H9 (cell line): ENCODE data around the gene USP20. TPM values are rescaled to one million over a fixed set of nuclear protein-coding genes. Genes with fewer than 3 reads are reported as not detected.

Experiments used
- DNase-seq: peaks from one replicate; pipeline ENCODE4 v3.0.0-alpha.2; 2017
- H2AFZ ChIP-seq: one replicate; pipeline ENCODE4 v1.6.1; 2013; ENCODE audit warnings: mild to moderate bottlenecking, low read length, control low read depth, moderate library complexity
- H2AK5ac ChIP-seq: 2 replicates; pipeline ENCODE4 v1.6.1; 2013; ENCODE audit warnings: low read length, control low read depth, mixed read lengths; ENCODE audit not compliant: insufficient read length
- H2BK120ac ChIP-seq: one replicate; pipeline ENCODE4 v1.6.1; 2013; ENCODE audit warnings: low read depth, mild to moderate bottlenecking, low read length, control low read depth, inconsistent platforms; ENCODE audit not compliant: poor library complexity, severe bottlenecking
- H2BK12ac ChIP-seq: 2 replicates; pipeline ENCODE4 v1.6.1; 2013; ENCODE audit warnings: low read length, control low read depth, mixed read lengths, low read depth; ENCODE audit not compliant: insufficient read length
- H2BK15ac ChIP-seq: 2 replicates; pipeline ENCODE4 v1.6.1; 2013; ENCODE audit warnings: low read depth, low read length, control low read depth
- H2BK20ac ChIP-seq: one replicate; pipeline ENCODE4 v1.6.1; 2013; ENCODE audit warnings: low read depth, mild to moderate bottlenecking, low read length, control low read depth, inconsistent platforms; ENCODE audit not compliant: poor library complexity, severe bottlenecking
- H2BK5ac ChIP-seq: 2 replicates; pipeline ENCODE4 v1.6.1; 2013; ENCODE audit warnings: low read length, control low read depth, mixed read lengths; ENCODE audit not compliant: insufficient read length
- H3K14ac ChIP-seq: 2 replicates; pipeline ENCODE4 v1.6.1; 2013; ENCODE audit warnings: low read length, control low read depth; ENCODE audit not compliant: insufficient read depth
- H3K18ac ChIP-seq: 2 replicates; pipeline ENCODE4 v1.6.1; 2013; ENCODE audit warnings: low read depth, mild to moderate bottlenecking, mixed read lengths, low read length, control low read depth; ENCODE audit not compliant: insufficient read length
- H3K23ac ChIP-seq: 2 replicates; pipeline ENCODE4 v1.6.1; 2013; ENCODE audit warnings: low read length, control low read depth, mixed read lengths, low read depth; ENCODE audit not compliant: insufficient read length
- H3K23me2 ChIP-seq: 2 replicates; pipeline ENCODE4 v1.6.1; 2013; ENCODE audit warnings: low read depth, mild to moderate bottlenecking, mixed read lengths, low read length, control low read depth; ENCODE audit not compliant: insufficient read length, poor library complexity, severe bottlenecking
- H3K27ac ChIP-seq: 2 replicates; pipeline ENCODE4 v1.5.1; 2013; ENCODE audit warnings: low read length, control low read depth, mixed read lengths, low read depth; ENCODE audit not compliant: insufficient read length
- H3K27me3 ChIP-seq: 2 replicates; pipeline ENCODE4 v1.6.1; 2013; ENCODE audit warnings: low read length, control low read depth, inconsistent platforms; ENCODE audit not compliant: insufficient read depth
- H3K4ac ChIP-seq: 2 replicates; pipeline ENCODE4 v1.6.1; 2013; ENCODE audit warnings: low read depth, mild to moderate bottlenecking, control low read depth, inconsistent platforms, low read length, moderate library complexity
- H3K4me1 ChIP-seq: 2 replicates; pipeline ENCODE4 v1.6.1; 2013; ENCODE audit warnings: low read length, control low read depth, inconsistent platforms; ENCODE audit not compliant: insufficient read depth
- H3K4me2 ChIP-seq: 2 replicates; pipeline ENCODE4 v1.6.1; 2013; ENCODE audit warnings: low read length, control low read depth, mixed read lengths; ENCODE audit not compliant: insufficient read length, insufficient read depth
- H3K56ac ChIP-seq: 2 replicates; pipeline ENCODE4 v1.6.1; 2013; ENCODE audit warnings: low read depth, mild to moderate bottlenecking, mixed read lengths, low read length, control low read depth; ENCODE audit not compliant: insufficient read length
- H3K79me1 ChIP-seq: 2 replicates; pipeline ENCODE4 v1.6.1; 2013; ENCODE audit warnings: low read depth, mild to moderate bottlenecking, moderate library complexity, low read length, control low read depth, inconsistent platforms; ENCODE audit not compliant: insufficient read depth, poor library complexity, severe bottlenecking
- H3K79me2 ChIP-seq: 2 replicates; pipeline ENCODE4 v1.6.1; 2013; ENCODE audit warnings: low read length, control low read depth, inconsistent platforms; ENCODE audit not compliant: insufficient read depth
- H3K9ac ChIP-seq: 2 replicates; pipeline ENCODE4 v1.6.1; 2013; ENCODE audit warnings: low read length, control low read depth, mixed read lengths; ENCODE audit not compliant: insufficient read length; ENCODE audit errors: extremely low read depth
- H3K9me3 ChIP-seq: one replicate; pipeline ENCODE4 v1.6.1; 2013; ENCODE audit warnings: low read depth, low read length, inconsistent platforms; ENCODE audit not compliant: control insufficient read depth
- H3T11ph ChIP-seq: one replicate; pipeline ENCODE4 v1.6.1; 2013; ENCODE audit warnings: mild to moderate bottlenecking, low read length, control low read depth, inconsistent platforms
- H4K20me1 ChIP-seq: one replicate; pipeline ENCODE4 v1.6.1; 2013; ENCODE audit not compliant: control insufficient read depth, insufficient read length, insufficient read depth
- H4K5ac ChIP-seq: 2 replicates; pipeline ENCODE4 v1.6.1; 2013; ENCODE audit warnings: low read depth, mild to moderate bottlenecking, mixed read lengths, low read length, control low read depth; ENCODE audit not compliant: insufficient read length
- H4K8ac ChIP-seq: replicated peaks from 2 replicates; pipeline ENCODE4 v1.6.1; 2013; ENCODE audit warnings: low read length, control low read depth, mixed read lengths, low read depth; ENCODE audit not compliant: insufficient read length
- H4K91ac ChIP-seq: 2 replicates; pipeline ENCODE4 v1.6.1; 2013; ENCODE audit warnings: low read depth, mild to moderate bottlenecking, moderate library complexity, mixed read lengths, low read length, control low read depth; ENCODE audit not compliant: insufficient read length
- H3K27ac Mint-ChIP-seq, 3 experiments: 2 replicates in 2 of 3; 3 replicates in 1 of 3; pipeline ENCODE4 v1.8.0; 2020 to 2021; ENCODE audit warnings: mixed read lengths in 3 of 3, mild to moderate bottlenecking in 1 of 3, moderate library complexity in 1 of 3
- H3K27me3 Mint-ChIP-seq: 2 replicates; pipeline ENCODE4 v1.8.0; 2021; ENCODE audit warnings: low read depth, mild to moderate bottlenecking, moderate library complexity, mixed read lengths
- H3K36me3 Mint-ChIP-seq, 3 experiments: 2 replicates in 2 of 3; 3 replicates in 1 of 3; pipeline ENCODE4 v1.8.0; 2020 to 2021; ENCODE audit warnings: low read depth in 3 of 3, mixed read lengths in 3 of 3; ENCODE audit not compliant: insufficient read depth in 1 of 3
- H3K4me1 Mint-ChIP-seq, 2 experiments: 2 replicates each; pipeline ENCODE4 v1.8.0; 2020; ENCODE audit warnings: mixed read lengths in 2 of 2
- H3K4me3 Mint-ChIP-seq, 2 experiments: 2 replicates in 1 of 2; 3 replicates in 1 of 2; pipeline ENCODE4 v1.8.0; 2020 to 2021; ENCODE audit warnings: mild to moderate bottlenecking in 2 of 2, mixed read lengths in 2 of 2, moderate library complexity in 1 of 2
- H3K9me3 Mint-ChIP-seq, 2 experiments: 2 replicates in 1 of 2; 3 replicates in 1 of 2; pipeline ENCODE4 v1.8.0; 2020; ENCODE audit warnings: mild to moderate bottlenecking in 2 of 2, mixed read lengths in 2 of 2, moderate library complexity in 1 of 2
- CTCF ChIP-seq: fragments of 200-600 bp; sonication (generic); conservative IDR thresholded peaks from 3 replicates; pipeline ENCODE4 v1.8.0; 2021; ENCODE audit warnings: antibody characterized with exemption, mild to moderate bottlenecking
- whole genome bisulfite sequencing: extraction: QIAGEN DNeasy Blood & Tissue Kit; methylation state at CpG from one replicate; pipeline ENCODE4 v1.1.7; 2013; ENCODE audit warnings: missing lambda C conversion rate, low lambda C conversion rate, mixed read lengths; ENCODE audit not compliant: insufficient read length; ENCODE audit errors: extremely low coverage; 5-methylcytosine and 5-hydroxymethylcytosine counted together
- total RNA-seq: library from RNA; stranded (reverse); gene quantifications from 2 replicates; pipeline ENCODE4 v1.2.1, GENCODE V29; 2021

Gene USP20
- total RNA-seq, 1 experiment from 2014 or later, result 20.9 TPM

GRCh38 chr9:129845373-129845772 is 10.1 kb downstream of the USP20 start:
- no peaks in the 10 kb centered on the region for H3K27me3 Mint-ChIP-seq
- no peaks in the 10 kb centered on the region for H3K9me3 ChIP-seq
- no peak overlapping the region for H3K56ac ChIP-seq
- H4K91ac ChIP-seq, result no peak overlapping the region
- no peak overlapping the region for H3K9ac ChIP-seq
- H4K20me1 ChIP-seq, result no peaks in the 10 kb centered on the region
- peaks cover 9 to 11% of the 10 kb centered on the region in 2 experiments for H3K4me1 Mint-ChIP-seq
- H3K23me2 ChIP-seq, result no peaks in the 10 kb centered on the region
- no peak overlapping the region for H3K18ac ChIP-seq
- H3K27ac ChIP-seq, result no peak overlapping the region
- no peak overlapping the region for H3K14ac ChIP-seq
- H3K4me1 ChIP-seq, result no peaks in the 10 kb centered on the region; the same call in 1 of the 2 replicates
- H2BK12ac ChIP-seq, result no peak overlapping the region
- no peak overlapping the region for H2AK5ac ChIP-seq
- no peak for DNase-seq
- H3K36me3 Mint-ChIP-seq, result peaks cover 0 to 4% (median 3%) of the 10 kb centered on the region in 3 experiments; a peak in 2 of 7 replicates
- no peaks in the 10 kb centered on the region for H3K79me1 ChIP-seq
- H3K27me3 ChIP-seq, result no peaks in the 10 kb centered on the region
- H3K4me3 Mint-ChIP-seq, result no peak overlapping the region
- H4K5ac ChIP-seq, result no peak overlapping the region
- no peak overlapping the region for H2BK15ac ChIP-seq
- no peak overlapping the region; a peak in 1 of 7 replicates for H3K27ac Mint-ChIP-seq
- TF ChIP-seq CTCF, result no peak
- H2BK5ac ChIP-seq, result no peak overlapping the region
- no peaks in the 10 kb centered on the region for H3K79me2 ChIP-seq
- H3K23ac ChIP-seq, result no peak overlapping the region
- no peak overlapping the region for H3K4me2 ChIP-seq
- H2BK120ac ChIP-seq, result no peak overlapping the region
- no CpG with 5 or more reads among the region's 2 CpGs for WGBS
- H2AFZ ChIP-seq, result no peak overlapping the region
- no peak overlapping the region for H3T11ph ChIP-seq
- H4K8ac ChIP-seq, result no peak overlapping the region
- no peak overlapping the region for H2BK20ac ChIP-seq
- no peak overlapping the region for H3K4ac ChIP-seq
- H3K9me3 Mint-ChIP-seq, result no peaks in the 10 kb centered on the region
